T-helper 1 cell (primary cell): ENCODE data around the gene SIX1.
A peak's percentile ranks its signal among the peaks of the same experiment; 100 is the strongest.

Source experiments
- DNase-seq, 5 donors: peaks; one replicate each; pipeline ENCODE4 v3.0.0-alpha.2; 2012 to 2020

SIX1 gene

DNA sequence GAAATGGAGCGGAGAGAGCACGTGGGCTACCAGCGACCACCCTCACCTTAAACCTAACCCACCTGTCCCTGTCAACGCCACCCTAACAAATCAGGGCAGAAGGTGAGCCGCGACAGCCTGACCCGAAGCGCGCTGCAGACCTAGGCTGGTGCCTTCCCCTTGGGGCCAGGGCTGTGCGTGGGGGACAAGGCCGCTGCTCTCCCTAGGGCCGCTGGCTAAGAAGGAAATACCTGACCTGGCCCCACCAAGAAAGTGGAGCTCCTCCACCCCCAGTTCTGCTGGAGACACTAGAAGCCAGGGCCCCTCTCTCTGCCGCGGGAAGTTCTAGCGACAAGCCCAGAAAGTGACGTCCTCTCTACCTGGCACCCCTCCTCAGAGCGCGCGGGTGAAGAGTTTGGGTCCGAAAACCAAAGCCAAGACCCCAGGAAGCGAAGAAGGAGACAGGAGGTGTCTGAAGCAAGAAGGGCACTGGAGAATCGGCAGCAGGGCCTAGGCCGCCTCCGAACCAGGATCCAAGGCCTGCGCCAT is 7.5 kb downstream of the SIX1 start:
- no peak for DNase-seq

DNA sequence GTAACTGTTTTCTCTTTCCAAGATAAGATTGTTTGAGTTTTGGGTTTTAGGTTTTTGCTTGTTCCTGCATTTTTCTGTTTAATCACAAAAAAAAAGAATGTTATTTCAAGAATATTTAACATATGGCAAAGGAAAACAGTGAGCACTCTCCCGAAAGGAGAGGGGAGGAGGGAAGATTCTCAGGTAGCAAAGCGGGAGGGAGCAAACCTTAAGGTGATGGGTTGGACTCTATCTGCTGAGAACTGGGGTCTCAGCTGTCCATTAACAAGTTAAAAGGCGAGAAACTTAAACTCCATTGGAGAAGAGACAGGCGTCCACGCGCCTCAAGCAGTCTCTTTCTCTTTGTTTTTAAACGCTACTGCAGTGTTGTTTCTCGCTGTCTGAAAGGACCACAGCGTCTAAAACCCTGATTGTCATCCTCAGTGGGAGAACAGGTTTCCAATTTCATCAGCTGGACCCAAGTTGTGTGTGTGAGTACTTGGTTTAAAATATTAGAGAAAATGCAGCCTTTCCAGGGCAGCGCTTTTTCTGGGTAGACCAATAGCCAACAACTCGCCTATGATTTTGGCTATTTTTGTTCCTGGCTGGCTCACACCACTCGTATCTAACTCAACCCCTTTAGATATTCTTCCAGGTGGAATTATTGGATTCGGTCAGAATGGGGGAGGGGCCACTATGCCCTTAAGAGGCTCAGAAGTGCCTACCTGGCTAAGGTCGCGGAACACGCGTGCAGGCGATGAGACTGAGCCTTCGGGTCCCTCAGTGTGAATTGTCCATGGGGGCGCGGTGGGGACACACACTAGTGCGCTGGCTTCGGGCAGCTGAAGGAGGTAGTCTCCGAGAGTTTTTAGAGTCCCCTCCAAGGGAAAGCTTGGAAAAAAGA is 8.2 kb downstream of the SIX1 start:
- no peak for DNase-seq

DNA sequence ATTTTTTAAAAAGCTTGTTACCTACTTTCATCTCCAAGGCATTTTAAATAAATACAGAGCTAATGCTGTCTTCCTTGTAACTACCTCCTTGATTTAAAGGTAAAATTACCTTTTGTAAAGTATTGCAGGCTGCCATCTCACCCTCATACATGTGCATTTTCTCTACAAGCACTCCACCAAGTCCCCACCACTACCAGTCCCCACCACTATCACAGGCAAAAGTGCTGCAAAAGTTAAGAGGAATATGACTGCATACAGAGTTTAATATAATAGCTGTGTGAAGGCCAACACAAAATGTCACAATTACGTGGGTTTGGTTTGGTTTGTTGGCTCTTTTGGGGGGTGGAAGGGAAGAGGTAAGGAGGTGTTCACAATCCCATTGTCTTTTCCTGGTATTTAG is 9.6 kb downstream of the SIX1 start:
- no peak for DNase-seq

DNA sequence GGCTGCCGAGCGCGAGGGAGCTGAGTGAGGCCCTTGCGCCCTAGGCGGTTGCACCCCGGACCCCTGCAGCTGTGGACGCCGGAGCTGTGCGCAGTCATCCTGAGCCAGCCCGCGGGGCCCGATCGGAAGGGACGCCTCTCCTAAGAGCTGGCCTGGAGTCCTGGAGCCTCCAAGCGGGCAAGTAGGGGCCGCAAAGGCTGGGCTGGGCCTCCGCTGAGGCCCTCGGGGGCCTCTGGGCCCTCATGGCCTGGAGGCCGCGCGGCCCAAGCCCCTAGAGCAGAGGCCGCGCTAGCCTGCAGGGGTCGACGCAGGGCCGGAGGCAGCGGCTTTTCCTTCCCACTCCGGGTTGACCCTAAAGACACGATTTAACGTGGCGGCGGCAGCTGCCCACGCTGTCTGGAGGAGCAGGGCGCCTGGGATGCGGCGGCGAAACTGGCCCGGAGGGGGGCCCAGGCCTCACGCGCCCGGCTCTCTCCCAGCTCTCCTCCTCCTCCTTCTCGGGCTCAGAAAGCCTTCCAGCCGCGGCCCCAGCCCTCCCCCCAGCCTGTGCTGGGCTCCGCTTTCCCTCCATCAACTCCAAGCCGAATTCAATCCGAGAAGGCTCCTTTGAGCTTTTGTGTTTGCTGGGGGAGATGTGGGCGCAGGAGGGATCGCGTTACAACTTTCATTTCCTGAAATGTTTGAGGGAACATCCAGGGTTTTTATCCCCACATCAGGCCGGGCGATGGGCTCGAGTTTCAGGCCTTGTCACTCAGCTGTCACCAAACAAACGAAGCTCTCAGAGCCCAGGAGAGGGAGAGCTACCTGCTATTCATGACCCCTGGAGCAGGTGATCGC is 11.6 kb downstream of the SIX1 start:
- DNase-seq, result no peak

DNA sequence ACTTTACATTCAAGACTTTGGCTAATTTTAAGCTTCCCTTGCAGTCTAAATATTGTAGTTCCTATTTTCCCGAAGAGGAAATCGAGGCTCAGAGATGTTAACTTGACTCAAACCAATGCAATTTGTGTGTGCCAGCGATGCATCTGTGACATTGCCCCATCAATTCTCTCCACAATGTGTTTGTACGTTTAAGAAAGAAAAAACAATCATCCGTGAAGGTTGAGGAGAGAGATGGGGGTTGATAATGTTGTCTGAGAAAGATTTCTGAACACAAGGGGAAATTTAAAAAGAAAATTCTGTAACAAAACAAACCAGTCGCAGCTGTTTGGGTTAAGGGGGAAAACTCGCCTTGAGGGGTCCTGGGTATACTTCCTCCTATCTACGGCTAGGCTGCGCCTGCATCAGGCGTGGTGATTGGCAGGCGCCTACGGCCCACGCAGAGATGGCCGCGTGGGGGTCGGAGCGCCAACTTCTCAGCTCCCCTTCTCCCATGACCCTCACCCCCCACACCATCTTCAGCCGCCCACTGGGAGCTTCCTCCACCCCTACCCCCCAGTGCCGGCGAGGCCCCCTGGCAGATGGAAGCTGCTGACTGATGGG is 12.3 kb downstream of the SIX1 start:
- DNase-seq, result no peak

DNA sequence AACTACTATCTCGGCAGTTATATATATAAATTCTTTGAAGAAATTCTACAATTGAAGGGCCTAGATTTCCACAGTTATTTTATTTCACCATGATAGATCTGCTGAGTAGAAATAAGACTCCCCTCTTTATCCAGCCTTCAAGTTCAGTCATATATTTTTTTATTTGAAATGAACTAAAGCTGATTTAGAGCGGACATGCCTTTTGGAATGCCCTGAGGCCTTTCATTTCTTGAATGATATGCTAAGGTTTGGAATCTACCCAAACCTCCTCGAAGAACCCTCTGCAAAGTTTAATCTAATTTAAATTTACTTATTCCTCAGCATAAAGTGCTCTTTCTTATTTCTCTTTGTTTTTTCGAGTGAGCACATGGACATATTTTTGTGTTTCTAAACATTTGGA is 15.1 kb downstream of the SIX1 start:
- no peak for DNase-seq

DNA sequence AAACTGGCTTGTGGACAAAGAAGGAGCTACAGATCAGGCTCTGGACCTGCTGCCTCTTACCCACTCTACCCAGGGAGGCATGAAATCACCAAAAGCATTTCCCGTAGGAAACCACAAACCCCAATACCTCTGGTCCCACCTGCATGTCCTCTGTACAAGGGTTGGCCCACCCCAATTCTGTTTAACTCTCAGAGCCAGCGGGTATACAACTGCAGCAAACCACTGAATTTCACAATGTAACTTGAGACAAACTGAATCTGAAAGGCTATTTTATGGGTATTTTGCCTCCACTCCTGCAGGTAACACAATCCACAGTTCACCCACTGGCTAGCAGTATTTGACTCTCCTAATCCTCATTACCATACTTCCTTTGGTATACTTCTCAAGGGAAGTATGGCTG is 16.5 kb downstream of the SIX1 start:
- DNase-seq, result peak in 1 of 5 donors; percentile 30

DNA sequence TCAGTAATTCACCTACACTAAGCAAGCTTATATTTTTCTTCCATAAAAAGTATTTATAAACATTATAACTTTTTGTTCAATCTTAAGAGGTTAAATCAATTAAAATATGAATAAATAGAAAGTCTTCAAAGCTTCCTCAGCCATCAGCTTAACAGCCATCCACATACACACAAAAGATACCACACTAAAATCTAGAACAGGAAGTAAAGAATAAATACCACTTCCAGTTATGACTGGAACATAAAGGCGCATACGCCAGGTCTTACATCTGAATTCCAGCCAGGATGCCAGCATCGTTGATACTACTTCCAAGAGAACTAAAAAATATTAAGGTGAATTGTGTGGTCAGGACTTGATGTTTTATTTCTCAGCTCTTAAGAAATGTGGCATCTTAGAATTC is 17.0 kb downstream of the SIX1 start:
- peak in 1 of 5 donors; percentile 52 for DNase-seq

DNA sequence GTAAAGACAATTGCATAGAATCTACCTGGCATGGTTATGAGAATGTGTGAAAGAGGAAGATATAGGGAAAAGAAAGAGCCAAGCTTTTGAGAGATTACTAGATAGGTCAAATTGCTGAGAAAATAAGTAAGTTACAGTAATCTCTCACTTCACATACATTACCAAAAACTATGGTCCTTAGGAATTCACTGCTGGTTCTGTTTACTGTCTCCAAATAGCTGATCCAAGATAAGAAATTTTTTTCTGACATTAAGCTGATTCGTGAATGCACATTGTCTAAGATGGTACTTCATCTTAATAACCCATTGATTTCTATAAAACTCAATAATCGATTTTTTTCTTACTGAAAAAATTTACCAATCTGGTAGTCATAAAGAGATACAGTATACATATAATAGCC is 17.4 kb downstream of the SIX1 start:
- DNase-seq, result no peak

DNA sequence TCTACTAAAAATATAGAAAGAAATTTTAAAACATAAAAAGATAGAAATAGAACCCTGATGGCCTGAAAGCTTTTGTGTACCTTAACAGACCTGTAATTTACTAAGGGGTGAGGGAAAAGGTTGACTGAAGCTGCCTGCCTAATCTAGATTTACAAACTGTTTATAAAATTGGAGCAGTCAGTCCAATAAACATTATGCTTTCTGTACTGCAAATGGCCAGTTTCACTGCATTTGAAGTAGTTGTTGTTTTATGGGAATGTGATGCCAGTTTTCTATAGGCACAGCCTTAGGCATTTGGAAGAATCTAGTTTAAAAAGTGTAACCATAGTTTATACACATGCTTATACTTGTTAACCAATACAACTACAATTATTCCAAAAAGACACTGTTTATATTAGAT is 19.1 kb downstream of the SIX1 start:
- DNase-seq, result no peak

DNA sequence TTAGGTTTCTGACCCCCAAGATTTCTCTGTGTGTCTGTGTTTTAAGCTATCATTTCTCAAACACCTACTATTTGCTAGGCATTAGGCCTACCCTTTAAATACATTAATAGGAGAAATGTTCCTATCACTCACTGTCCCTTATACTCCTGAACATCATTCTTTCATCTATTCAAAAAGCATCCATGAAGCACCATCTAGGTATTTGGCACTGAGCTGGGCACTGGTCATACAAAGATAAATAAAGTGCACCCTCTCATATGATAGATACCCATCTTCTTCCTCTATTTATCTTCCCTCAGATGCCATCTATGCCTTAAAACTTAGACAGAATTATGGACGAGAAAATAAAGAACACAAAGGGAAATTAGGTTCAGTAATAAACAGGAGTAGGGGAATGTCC is 20.4 kb downstream of the SIX1 start:
- no peak for DNase-seq

DNA sequence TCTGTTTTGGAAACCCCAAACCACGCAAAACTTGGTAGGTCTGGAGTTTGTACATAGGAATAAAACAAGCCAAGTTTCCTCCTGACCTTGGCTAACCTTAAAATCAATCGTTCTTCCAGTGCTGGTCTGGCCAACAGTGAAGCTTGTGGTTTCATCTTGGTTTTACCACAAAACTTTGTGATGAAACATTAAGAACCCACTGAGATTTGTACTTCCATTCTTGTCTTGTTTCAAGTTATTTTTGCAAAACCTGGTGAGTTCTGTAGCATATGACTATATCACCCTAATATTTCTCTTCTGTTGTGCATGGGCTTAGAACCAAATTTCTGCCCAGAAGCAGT is 26.4 kb downstream of the SIX1 start:
- no peak for DNase-seq

DNA sequence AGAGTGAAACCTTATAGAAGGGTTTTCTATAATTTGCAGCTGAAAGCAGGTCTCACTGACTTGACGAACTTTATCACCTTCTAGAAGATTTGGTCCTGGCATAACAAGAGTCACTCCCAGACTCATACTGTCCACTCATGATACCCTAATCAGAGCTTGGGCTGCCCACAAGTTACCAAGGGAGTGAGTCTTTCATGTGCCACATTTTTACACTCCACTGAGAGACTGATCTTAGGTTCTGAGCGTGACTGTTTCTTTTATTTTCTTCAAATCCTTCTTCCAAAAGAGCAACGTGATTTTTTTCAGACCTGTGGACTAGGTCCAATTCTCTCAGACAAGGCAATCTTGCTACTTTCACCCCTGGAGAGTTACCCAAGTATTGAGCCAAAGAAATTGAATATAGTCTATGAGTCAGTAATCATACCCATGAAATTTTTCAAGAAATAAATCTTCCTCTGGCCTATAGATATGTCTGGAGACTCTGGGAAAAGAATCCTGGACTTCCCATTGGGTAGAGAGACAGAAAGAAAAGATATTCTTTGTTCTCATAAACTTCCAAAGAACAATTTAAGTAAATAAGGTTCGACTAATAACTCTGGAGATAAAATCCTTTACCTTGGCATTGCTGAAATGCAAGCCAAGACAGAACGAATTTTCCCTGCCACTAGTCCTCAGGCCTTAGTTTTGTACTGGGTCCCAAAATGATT is 26.9 kb downstream of the SIX1 start:
- DNase-seq, result no peak

DNA sequence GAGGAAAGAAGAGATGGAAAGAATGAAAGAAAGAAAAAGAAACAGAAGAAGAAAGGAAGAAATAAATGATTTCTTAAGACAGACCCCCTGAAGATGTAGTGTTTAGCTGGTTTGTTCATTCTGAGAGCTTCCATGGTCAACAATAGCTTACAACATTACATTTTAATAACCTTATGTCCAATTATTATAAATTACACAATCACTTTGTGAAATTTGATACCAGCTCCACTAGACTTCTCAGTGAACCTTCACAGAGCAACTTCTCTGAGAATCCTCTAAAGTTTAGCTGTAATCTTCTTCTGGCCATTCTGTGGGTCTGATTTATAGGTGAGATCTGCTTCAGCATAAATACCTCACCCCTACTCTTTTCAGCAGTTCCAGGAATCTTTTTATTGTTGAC is 27.9 kb downstream of the SIX1 start:
- no peak for DNase-seq

DNA sequence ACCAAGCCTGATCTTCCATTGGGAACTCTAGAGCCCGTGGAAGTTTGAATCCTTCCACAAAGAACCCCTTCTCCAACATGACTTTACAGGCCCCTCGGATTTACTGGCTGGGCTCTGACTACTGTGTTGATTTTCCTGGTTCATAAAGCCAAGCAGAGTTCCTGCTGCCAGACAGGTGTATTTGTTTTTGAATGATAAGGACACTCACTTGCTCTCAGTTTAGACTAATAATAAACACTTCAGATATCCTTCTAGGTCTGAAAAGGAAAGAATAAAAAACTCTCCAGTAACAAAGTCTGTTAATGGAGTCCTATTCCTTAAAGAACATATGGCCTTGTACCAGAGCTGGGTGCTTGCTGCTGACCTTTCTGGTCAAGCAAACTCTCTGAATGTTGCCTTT is 31.0 kb downstream of the SIX1 start:
- no peak for DNase-seq

DNA sequence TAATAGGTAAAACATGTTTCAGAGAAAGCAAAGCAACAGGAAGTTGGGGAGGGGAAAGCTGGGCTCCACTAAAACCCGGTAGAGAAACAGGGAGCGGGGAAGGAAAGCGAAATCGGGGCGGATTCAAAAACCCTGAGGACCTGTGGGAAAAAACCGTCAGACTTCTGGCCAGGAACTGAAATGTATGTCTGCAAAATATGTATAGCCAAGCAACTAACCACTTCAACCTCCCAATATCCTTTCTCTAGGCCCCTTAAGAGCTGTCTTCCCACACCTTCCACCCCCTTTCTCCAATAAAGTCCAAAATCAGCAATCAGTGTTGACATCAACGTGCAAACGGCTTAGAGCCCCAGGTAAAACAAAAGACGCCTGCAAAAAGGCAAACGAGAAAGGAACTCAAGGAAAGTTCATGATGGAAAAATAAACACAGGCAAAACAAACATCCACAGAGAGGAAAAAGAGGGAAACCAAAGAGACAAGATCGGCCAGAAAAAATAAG is 32.8 kb downstream of the SIX1 start:
- DNase-seq, result no peak

DNA sequence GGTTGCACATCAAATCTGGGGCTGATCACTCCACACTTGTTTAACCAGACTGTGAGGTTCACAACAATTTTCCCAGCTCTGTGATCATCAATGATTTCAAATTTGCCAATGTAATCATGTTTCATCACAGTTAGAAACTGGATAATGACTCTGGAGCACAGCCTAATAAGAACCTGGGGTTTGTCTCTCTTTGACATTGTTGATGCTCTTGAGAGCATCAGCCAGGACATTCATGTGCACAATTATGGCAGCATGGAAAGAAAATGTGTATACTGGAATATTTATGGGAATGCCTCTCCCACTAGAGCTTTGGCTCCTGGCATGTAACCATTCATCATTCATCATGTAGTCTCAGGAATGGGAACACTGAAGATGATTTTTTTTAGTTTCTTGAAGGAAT is 47.0 kb downstream of the SIX1 start:
- DNase-seq, result no peak

DNA sequence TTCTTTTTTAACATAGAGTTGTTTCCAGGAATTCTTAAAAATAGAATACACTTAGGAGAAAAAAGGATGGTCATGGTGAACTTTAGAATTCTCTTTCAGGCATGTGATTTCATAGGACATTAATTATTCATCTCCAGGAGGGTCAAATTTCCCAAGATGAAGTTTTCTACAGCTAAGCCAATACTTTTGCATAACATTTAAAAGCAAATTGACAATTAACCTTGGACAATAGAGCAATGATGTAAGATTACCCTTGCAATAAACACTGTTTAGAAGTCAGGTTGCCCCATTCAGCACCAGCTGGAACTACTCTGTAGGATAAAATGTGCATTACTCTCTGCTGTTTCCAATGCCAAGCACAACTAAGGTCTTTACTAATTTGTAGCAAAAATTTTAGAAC is 49.5 kb downstream of the SIX1 start:
- DNase-seq, result no peak

DNA sequence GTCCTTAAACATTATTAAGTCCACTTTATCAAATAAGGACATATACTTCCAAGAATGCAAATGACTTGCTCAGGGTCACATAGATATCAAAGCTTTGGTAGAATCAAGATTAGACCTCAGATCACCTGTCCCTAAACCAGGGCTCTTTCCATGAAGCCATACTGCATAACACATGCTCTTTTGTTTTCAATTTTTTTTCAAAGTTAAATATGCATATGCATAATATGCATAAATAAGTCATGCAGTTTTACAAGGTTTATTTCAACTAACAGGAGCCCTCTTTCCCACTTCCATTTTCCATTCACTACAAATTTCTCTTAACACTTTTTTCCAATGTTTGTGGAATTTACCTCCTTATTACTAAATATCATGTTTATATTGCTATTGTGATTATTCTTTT is 53.1 kb downstream of the SIX1 start:
- DNase-seq, result no peak

DNA sequence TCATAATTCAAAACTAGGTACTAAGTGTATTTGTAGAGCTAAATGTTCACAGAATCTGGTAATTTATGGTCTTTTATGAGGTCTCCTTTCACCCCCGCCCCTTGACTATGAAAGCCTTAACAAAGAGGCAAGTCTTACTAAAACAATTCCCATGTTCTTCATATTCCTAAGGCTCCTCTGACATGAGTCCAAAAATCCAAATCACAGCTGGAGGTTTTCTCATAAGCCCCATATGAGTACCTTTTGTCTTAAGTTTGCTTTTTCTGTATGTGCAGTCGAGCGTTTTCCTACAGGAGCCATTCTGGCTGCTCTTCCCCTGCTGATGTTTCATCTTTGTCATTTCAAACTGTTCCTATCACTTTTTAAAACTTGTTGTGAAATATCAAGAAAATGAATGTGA is 55.2 kb downstream of the SIX1 start:
- DNase-seq, result no peak
